GM21381 (cell line): ENCODE data around the gene PLEKHD1.

Experiments used
- ATAC-seq: cut with Tn5 transposase; IDR thresholded peaks from one replicate; pipeline ENCODE4 v1.9.1; 2021; ENCODE audit warnings: mild to moderate bottlenecking, moderate library complexity; ENCODE audit not compliant: unreplicated experiment

PLEKHD1 gene

DNA sequence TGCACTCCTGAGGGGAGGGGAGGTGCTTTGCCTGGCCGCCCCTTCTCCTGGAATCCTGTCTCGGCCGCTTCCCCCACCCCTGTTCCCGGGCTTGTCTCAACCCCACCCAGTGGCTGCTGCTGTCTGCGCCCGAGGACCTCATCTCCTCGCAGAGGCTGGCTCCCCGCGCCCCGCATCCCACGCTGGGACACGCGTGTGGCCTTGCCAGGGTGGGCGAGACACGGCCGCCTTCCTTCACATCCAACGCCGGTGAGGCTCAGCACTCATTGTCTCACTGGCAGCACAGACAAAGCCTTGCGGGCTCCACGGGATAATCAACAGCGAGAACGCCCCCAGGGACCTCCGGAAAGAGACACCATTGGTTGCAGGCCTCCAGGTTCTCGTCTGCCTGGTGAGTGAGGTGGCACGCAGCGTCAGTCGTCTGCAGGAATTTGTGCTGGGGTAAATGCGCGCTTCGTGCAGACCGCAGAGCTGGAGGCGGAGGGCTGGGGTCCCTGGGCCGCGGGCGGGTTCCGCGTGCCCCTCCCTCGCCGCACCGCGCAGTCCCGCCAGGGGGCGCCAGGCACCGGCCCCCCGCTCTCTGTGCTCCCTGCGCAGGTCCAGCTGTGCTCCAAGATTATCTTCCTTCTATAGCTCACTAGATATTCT, 63.3 kb downstream of the PLEKHD1 start:
- ATAC-seq, result no peak

DNA sequence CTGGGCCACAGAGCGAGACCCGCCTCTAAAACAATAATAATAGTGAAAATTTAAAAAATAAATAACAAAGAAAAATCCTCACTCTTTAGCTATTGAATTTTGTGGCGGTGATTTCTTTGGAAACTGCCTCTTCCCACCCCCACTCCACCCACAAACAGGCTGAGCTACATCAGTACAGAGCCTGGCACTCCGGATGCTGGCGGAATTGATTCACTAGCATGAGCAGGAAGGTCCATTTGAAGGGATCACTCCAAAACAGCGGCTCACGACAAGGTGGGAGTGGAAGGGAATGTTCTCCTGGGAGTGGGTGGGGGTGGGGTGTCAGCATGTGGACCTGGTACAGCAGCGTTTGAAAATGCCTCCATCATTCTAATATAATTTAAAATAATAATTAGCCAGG, 64.0 kb downstream of the PLEKHD1 start:
- no peak for ATAC-seq

DNA sequence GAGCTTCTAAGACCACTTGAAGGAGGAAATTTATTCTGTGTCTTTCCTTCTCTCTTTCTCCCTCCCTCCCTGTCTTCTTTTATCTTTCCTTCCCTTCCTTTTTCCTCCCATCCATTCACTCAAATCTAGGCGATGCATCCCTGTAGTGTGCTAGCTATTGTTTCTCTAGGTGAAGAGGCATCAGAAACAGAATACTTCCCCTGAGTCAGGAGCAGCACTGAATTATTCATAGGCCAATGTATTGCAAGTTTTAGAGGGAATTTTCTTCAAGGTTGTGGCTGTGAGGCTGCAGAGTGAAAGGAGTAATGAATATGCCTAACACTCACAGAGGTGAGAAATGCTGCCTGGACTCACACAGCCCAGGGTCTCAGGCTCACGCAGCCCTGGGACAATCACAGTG, 67.0 kb downstream of the PLEKHD1 start:
- ATAC-seq, result no peak

DNA sequence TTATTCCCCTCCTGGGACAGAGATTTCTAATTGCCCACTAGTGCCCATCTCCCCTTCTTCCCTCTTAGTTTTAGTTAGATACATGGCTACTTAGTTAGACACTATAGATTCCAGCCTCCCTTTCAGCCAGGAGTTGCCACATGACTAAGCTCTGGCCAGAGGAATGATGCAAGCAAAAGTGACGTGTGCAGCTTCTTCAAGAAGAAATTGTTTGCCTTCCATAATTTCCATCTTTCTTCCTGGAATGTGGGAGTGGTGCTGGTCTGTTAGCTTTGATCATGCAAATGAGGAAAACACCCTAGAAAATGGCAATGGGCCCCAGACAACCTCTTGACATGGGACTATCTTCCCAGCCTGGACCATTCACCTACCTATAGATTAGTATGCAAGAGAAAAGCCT, 68.7 kb downstream of the PLEKHD1 start:
- ATAC-seq, result no peak

DNA sequence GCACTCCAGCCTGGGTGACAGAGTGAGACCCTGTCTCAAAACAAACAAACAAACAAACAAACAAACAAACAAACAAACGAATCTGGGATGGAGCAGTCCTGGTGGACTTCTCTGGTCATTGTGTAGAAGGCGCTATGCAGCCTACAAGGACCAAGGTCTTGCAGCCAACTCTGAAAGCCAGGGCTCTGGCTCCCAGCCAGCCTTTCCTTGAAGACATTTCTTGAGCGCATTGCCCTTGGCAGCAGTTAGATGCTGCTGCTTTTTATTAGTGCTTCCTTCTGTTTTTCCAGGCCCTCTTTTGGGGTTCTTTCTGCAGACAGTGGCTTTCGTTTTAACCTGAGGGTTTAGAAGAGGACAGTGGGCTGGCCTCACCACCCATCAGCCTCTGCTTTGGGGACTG, 70.0 kb downstream of the PLEKHD1 start:
- no peak for ATAC-seq

DNA sequence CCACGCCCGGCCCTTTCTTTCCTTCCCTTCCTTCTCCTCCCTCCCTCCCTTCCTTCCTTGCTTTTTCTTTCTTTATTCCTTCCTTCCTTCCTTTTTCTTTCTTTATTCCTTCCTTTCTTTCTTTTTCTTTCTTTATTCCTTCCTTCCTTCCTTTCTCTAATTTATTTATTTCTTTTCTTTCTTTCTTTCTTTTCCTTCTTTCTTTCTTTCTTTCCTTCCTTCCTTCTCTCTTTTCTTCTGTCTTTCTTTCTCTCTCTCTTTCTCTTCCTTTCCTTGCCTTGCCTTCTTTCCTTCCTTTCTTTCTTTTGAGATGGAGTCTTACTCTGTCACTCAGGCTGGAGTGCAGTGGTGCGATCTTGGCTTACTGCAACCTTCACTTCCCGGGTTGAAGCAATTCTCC, 74.2 kb downstream of the PLEKHD1 start:
- ATAC-seq, result no peak

DNA sequence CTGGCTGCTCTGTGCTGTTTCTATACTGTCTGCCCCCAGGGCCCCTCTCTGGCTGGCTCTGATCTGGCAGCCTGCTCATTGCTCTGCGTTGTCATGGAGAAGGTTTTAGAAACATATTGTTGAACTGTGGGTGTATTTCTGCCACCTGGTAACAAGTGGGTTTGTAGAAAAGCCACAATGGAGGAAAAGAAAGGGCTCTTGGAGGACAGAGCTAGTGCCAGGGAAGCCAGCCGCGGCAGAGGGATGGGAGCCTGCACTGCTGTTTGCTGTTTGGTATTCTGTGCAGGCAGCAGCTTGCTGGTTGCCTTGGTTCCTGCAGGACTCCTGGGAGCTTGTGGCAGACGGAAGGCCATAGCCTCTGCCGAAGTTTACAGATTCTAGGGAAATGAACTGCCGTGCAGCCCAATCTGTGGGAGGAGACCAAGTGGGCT, 75.1 kb downstream of the PLEKHD1 start:
- no peak for ATAC-seq

DNA sequence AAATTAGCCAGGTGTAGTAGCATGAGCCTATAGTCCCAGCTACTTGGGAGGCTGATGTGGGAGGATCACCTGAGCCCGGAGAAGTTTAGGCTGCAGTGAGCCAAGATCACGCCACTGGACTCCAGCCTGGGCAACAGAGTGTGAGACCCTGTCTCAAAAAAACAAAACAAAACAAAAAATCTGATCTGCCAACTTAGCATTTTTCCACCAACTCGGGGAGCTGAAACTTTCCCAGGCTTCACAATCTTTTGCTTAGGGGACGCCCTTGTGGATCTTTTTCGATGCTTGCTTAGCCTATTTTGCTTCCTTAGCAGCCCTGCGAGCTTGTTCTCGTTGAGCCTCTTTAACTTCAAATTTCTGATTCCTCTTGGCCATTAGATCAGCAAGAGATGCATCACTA, 76.3 kb downstream of the PLEKHD1 start:
- ATAC-seq, result no peak

DNA sequence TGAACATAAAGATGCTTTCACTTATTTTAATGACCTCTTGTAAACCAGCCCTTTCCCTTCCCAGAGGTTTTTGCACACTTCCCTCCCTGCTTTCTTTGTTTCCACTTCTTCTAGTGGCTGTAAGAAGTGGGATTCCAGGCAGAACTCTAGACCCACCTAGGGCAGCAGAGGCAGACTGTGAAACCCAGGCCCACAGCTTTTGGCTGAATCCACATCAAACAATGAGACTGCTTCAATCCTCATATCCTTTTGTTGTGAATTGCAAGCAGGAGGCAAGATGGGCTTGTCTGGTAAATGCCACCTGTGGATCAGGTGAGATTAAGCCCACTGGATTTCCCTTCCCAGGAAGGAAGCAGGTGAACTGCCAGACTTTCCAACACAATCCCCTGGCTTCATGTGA, 77.4 kb downstream of the PLEKHD1 start:
- ATAC-seq, result no peak

DNA sequence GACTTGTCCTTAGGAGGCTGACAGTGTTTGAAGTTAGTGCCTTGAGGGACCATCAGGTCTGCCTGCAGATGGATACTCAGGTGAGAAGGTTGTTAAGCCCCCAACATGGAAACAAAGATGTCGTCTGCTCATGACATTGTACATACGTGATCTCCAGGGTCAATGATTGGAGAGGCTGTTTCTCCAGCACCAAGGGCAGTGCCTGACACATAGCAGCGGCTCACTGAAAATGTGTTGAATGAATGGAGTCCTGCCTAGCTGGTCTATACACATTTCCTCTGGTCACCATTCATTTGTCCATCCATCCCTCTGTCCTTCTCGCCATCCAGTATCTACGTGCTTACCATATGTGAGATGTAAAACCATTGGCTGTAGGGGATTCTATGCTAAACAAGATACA, 83.0 kb downstream of the PLEKHD1 start:
- ATAC-seq, result no peak

DNA sequence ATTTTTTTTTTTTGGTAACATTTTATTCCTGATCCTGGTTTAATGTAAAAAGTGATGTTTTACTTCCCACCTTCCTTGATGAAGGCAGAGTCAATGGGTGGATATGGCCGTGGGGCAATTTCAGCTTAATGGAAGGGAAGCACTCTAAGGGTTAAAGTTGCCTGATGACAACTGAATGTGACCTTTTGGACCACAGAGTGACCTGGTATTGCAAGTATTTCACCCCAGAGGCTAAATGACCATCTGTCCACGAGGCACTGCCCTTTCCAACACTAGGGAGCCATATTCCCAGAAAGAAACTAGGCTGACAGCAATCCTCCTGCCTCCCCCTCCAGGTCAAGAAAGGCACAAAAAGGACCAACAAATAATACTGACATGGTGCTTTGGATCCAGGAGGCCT, 85.3 kb downstream of the PLEKHD1 start:
- no peak for ATAC-seq

DNA sequence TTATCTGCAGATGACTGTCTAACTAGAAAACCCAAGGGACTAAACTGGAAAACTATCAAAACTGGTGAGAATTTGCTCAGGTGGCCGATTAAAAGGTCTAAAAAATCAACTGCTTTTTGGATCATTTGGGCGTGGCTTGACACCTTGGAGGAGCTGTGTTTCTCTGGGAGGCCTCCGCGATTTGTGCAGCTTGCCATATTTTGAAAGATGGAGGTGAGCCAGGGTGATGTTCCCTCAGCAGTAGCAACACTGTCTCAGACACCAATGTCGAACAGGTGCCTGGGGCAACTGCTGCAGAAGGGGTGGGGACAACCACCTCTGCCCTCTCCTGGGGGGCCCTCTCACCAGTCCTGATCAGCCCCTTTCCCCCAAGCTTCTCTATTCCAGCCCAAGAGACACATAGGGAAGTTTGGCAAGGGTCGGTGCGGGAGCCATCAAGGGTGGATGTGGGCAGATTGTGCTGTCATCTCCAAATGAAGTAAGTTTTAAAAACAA, 86.4 kb downstream of the PLEKHD1 start:
- no peak for ATAC-seq

DNA sequence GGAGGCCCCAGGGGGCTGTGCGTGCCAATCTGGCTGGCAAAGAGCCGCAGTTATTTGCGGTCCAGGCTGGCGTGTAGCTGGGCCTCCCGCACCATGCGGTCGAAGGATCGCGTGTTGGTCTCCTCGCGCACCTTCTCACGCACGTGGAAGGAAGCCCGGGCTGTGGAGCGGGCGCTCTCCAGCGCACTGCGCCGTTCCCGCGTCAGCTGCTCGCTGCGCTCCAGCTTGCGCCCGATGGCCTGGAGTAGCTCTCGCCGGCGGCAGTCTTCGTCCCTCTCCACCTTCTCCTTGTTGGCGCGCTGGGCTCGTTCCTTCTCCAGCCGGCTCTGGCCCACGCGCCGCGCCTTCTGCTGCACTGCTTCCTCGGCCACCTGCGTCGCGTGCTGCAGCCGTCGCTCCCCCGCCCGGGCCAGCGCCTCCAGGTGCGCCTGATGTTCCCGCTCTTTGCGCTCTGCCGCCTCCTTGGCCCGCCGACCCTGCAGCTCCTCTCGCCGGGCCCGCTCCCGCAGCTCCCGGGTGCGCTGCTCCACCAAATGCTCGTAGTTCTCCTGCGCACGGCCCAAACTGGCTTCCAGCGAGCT, 87.0 kb downstream of the PLEKHD1 start:
- no peak for ATAC-seq

DNA sequence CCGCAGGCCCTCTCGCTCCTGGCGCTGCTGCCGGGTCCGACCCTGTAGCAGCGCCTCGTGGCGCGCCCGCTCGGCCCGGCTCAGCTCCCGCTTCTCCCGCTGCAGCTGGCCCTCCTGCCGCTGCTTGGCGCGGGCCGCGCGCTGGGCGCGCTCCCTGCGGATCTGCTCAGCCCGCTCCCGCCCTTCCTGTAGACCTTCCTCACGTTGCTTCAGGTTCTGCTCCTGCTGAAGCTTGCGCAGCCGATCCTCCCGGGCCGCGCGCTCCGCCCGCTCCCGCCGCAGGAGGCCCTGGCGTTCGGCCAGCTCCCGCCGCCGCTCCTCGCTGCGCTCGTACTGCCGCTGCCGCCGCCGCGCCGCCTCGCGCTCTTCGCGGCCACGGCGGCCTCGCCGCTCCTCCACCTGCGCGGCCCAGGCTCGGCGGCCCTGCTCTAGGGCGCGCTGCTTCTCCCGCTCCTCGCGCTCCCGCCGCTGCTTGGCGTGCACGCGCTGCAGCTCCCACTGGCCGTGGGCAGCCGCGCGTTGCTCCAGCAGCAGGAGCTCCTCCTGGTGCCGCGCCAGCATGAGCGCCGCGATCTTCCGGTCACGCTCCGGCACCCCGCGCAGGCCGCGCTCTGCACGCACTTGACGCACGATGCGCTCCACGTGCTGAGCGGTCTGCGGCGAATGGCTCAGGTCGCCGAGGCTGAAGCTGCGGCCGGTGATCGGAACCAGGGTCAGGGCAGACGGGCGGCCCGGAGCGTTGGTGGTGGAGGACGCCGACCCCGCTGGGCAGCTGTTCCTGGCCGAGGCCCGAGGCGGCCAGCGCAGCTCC, 87.7 kb downstream of the PLEKHD1 start:
- ATAC-seq, result no peak

DNA sequence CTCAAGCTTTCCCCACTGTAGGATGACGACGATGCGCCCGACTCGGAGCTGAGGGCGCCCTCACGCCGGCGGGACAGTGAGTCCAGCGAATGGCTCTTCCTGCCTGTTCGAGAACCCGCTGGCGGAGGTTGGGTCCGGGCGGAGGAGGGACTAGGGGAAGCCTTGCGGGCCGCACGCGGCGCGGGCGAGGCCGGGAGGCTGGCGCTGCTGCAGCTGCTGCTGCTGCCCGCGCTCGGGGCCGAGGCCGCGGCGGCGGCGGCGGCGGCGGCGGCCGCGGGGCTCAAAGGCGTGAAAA, 88.3 kb downstream of the PLEKHD1 start:
- no peak for ATAC-seq

DNA sequence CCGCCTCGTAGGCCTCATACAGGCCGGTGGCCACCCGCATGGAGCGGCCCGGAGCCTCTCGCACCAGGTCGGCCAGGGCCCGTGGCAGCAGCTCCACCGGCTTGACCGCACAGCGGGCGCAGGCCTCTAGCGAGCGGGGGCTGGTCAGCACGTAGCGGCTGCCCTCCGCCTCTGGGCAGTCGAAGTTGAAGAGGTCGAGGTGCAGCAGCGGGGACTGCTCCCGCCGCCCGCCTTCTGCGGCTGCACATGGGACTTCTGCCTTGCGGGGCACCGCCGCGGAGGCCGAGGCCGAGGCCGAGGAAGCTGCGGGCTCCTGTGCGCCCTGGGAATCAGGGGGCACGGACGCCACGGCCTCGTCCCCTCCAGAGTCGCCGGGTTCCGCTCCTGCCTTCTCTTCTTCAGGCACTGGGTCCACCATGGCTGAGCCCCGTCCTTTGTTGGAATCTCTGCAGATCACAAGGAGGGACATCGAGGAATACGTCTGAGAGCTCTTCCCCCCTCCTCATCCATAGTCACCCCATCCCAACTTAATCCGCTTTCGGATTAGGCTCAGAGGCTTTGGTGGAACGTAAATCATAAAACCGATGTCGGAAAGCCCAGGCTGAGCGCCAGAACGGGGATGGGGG, 88.8 kb downstream of the PLEKHD1 start:
- ATAC-seq, result no peak

DNA sequence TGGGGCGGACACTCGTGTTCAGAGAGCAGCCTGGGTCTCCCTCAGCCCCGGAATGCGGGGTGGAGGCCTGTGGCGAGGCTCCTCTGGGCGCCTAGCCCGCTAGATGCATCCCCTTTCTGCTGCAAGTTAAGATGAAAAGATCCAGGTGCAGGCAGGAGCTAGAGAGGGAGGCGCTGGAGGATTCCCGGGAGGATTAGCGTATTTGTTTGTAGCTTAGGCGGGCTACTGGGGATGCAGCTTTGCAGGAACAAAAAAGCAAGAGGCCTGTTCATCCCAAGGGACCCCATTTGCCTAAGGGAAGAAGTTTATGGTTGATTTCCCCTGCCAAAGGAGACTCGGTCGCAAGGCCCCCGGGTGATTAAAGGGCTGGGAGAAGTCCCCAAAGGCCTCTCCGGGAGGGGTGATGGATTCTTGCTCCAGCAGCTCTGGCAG, 89.3 kb downstream of the PLEKHD1 start:
- no peak for ATAC-seq

DNA sequence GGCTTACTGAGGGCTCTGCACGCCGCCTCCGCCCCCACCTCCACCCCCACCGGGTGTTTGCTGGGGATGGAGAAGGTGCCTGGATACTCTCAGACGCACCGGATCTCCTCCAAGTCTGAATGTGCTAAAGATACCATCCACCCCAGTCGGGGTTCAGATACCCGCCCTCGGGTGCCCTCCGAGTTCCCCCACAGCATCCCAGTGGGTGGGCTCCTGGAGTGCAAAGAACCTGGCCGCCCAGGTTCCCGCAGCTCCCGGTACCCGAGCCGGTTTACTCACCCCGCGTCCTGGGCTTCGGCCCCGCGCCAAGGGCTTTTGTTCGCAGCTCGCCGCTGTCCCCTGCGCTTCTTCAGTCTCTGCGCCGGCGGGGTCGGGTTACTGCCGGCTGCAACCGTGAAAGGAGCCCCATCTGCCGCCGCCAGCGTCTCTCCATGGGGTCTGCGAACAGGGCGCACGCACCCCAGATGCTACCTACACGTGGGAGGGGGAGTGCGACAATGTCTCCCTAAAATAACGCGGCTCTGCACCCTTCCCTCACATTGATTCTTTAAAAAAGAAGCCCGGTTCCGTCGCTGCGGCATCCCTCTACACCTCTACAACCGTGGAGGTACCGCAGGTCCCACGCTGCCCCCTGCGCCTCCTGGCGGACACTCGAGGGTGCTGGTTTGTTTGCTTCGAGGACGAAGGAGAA, 89.9 kb downstream of the PLEKHD1 start, which contains the start of gene CCDC177:
TSS of gene CCDC177 (minus strand) at position 609 of the 691 bp plus-strand sequence. CDS start 1,249 bp downstream, outside the sequence.
- no peak for ATAC-seq

DNA sequence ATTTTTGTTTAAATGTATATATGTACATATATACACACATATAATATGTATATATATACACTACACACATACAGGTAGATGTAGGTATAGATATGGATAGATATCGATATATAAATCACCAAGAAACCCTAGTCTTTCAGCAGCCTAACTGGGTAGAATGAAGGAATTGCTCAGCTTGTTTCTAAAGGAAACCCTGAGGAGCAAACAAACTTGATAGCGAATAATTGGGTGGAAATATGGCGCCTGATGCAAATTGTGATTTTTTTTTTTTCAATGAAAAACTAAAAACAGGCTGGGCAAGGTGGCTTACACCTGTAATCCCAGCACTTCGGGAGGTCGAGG, 90.4 kb downstream of the PLEKHD1 start:
- no peak for ATAC-seq

DNA sequence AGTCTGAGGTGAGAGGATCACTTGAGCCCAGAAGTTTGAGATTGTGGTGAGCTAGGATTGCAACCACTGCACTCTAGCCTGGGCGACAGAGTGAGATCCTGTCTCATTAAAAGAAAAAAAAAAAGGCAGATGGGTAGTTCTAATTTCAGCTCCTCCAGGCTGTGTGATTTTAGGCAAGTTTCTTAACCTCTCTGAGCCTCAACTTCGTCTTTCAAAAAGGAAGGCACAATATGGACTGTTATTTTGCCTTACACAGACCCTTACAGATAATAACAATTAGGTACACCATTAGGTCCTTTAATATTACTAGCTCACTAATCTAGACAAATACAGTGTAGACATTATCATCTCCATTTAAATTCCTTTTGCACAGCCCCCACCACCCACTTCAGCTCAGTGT, 94.9 kb downstream of the PLEKHD1 start:
- ATAC-seq, result no peak

DNA sequence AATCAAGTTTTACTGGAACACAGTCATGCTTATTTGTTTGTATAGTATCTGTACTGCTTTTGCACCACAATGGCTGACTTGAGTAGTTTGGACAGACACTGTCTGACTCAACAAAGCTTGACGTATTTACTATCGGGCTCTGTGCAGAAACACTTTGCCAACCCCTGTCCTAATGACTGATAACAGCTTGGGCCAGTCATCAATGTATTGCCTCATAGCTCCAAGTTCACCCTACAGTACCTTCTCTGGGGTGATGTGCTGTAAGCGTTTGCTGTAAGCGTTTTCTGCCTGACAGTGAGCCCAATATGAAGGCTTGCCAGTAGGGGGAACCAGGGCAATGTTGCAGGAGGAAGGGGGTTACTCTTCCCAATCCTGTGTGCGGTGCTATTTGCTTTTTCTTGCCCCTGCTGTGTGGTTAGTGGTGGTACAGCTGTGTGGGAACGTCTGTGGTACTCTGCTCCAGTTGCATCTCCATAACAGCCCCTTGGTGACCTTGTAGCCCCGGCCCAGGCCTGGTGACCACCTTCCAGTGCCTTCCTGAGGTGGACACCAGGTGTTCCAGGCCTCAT, 95.6 kb downstream of the PLEKHD1 start:
- ATAC-seq, result no peak
